Measurements from ENCODE around the gene CBFB. TPM values are rescaled to one million over a fixed set of nuclear protein-coding genes. Genes with fewer than 3 reads are reported as not detected.

The CBFB gene
- total RNA-seq, 1 experiment from 2014 or later, result 50.6 TPM

- Histone ChIP-seq H3F3A (ENCODE audit: low read length, unreplicated experiment) (no peaks in the 10 kb centered on the region), H3K27me3 (ENCODE audit: low read length) (no peaks in the 10 kb centered on the region), H4K20me1 (ENCODE audit: low read length) (no peaks in the 10 kb centered on the region), H3K79me2 (ENCODE audit: low read length) (no peaks in the 10 kb centered on the region), H3K4me2 (ENCODE audit: low read length) (no peak overlapping the region), H3K4me3 (ENCODE audit: low read length) (no peak overlapping the region), H3K4me1 (ENCODE audit: insufficient read depth, low read length) (no peaks in the 10 kb centered on the region), H3K27ac (ENCODE audit: low read length) (no peak overlapping the region), H3K36me3 (ENCODE audit: low read depth, low read length) (no peaks in the 10 kb centered on the region; the same call in 1 of the 2 replicates), H3K9me2 (replicated peaks; ENCODE audit: low read length) (no peaks in the 10 kb centered on the region), H3K9ac (ENCODE audit: low read length) (no peak overlapping the region), H3K9me3 (ENCODE audit: low read length) (no peaks in the 10 kb centered on the region), H2AFZ (ENCODE audit: low read length) (no peak overlapping the region)
- BruUV-seq (replicated peaks), result no TSS peak
- ChIA-PET CTCF (no interaction called here), POLR2A (ENCODE audit: unreplicated experiment) (no interaction called here)
- DNase-seq (no peak), ATAC-seq (no peak)
- intact Hi-C loops (cut with micrococcal nuclease), result no loop called here
- TF ChIP-seq EZH2phosphoT487 (IDR thresholded peaks at IDR 0.05; ENCODE audit: borderline replicate concordance, low read length) (no peak), CTCF (conservative IDR thresholded peaks at IDR 0.05; ENCODE audit: low read depth, low read length) (no peak), EZH2 (IDR thresholded peaks at IDR 0.05; ENCODE audit: low read length, unreplicated experiment) (no peak)
These were observed 117.8 kb downstream of the CBFB start for GRCh38 chr16:67146523-67147357.

- H3K4me3 ChIP-seq (ENCODE audit: low read length), result no peak overlapping the region
- H4K20me1 ChIP-seq (ENCODE audit: low read length), result no peaks in the 10 kb centered on the region
- ChIA-PET POLR2A (ENCODE audit: unreplicated experiment) (no interaction called here), CTCF (no interaction called here)
- H3F3A ChIP-seq (ENCODE audit: low read length, unreplicated experiment), result no peaks in the 10 kb centered on the region
- no peak for ATAC-seq
- BruUV-seq (replicated peaks), result no TSS peak
- no peaks in the 10 kb centered on the region for H3K9me2 ChIP-seq (replicated peaks; ENCODE audit: low read length)
- no peaks in the 10 kb centered on the region; the same call in 1 of the 2 replicates for H3K36me3 ChIP-seq (ENCODE audit: low read depth, low read length)
- no peak overlapping the region for H3K9ac ChIP-seq (ENCODE audit: low read length)
- no peak for DNase-seq
- H3K4me1 ChIP-seq (ENCODE audit: insufficient read depth, low read length), result no peaks in the 10 kb centered on the region
- no peaks in the 10 kb centered on the region for H3K79me2 ChIP-seq (ENCODE audit: low read length)
- H3K4me2 ChIP-seq (ENCODE audit: low read length), result no peak overlapping the region
- TF ChIP-seq CTCF (conservative IDR thresholded peaks at IDR 0.05; ENCODE audit: low read depth, low read length) (no peak), EZH2 (IDR thresholded peaks at IDR 0.05; ENCODE audit: low read length, unreplicated experiment) (no peak), EZH2phosphoT487 (IDR thresholded peaks at IDR 0.05; ENCODE audit: borderline replicate concordance, low read length) (no peak)
- no peak overlapping the region for H3K27ac ChIP-seq (ENCODE audit: low read length)
- no peaks in the 10 kb centered on the region for H3K9me3 ChIP-seq (ENCODE audit: low read length)
- H3K27me3 ChIP-seq (ENCODE audit: low read length), result no peaks in the 10 kb centered on the region
- intact Hi-C loops (cut with micrococcal nuclease), result no loop called here
- no peak overlapping the region for H2AFZ ChIP-seq (ENCODE audit: low read length)
These were observed 118.6 kb downstream of the CBFB start for GRCh38 chr16:67147437-67148140.

- intact Hi-C loops (cut with micrococcal nuclease), result no loop called here
- no peak overlapping the region for H2AFZ ChIP-seq (ENCODE audit: low read length)
- H3F3A ChIP-seq (ENCODE audit: low read length, unreplicated experiment), result no peaks in the 10 kb centered on the region
- POLR2A ChIA-PET (ENCODE audit: unreplicated experiment), result no interaction called here
- no peaks in the 10 kb centered on the region for H3K9me2 ChIP-seq (replicated peaks; ENCODE audit: low read length)
- no TSS peak for BruUV-seq (replicated peaks)
- TF ChIP-seq CTCF (conservative IDR thresholded peaks at IDR 0.05; ENCODE audit: low read depth, low read length), result no peak
- no peak for TF ChIP-seq EZH2 (IDR thresholded peaks at IDR 0.05; ENCODE audit: low read length, unreplicated experiment)
- no peak for TF ChIP-seq EZH2phosphoT487 (IDR thresholded peaks at IDR 0.05; ENCODE audit: borderline replicate concordance, low read length)
- no peak overlapping the region for H3K4me2 ChIP-seq (ENCODE audit: low read length)
- H4K20me1 ChIP-seq (ENCODE audit: low read length), result no peaks in the 10 kb centered on the region
- H3K27me3 ChIP-seq (ENCODE audit: low read length), result no peaks in the 10 kb centered on the region
- no peaks in the 10 kb centered on the region; the same call in 1 of the 2 replicates for H3K36me3 ChIP-seq (ENCODE audit: low read depth, low read length)
- H3K9me3 ChIP-seq (ENCODE audit: low read length), result no peaks in the 10 kb centered on the region
- CTCF ChIA-PET, result no interaction called here
- H3K79me2 ChIP-seq (ENCODE audit: low read length), result no peaks in the 10 kb centered on the region
- no peaks in the 10 kb centered on the region for H3K4me1 ChIP-seq (ENCODE audit: insufficient read depth, low read length)
- ATAC-seq, result no peak
- no peak overlapping the region for H3K9ac ChIP-seq (ENCODE audit: low read length)
- H3K4me3 ChIP-seq (ENCODE audit: low read length), result no peak overlapping the region
- H3K27ac ChIP-seq (ENCODE audit: low read length), result no peak overlapping the region
- DNase-seq, result no peak
These were observed 119.3 kb downstream of the CBFB start for GRCh38 chr16:67148221-67148620.

Measured in PC-3 (cell line).